Stimulated activated CD4-positive, alpha-beta T cell treated with anti-CD3 and anti-CD28 coated beads, Interleukin-2, amount 100 ng/mL, for 48 hours (primary cell): Measurements from ENCODE around the gene MYO1B.
"Not testable (repeated sequence)": the region's sequence is repeated elsewhere in the genome, so short reads cannot be mapped to it uniquely, and the experiment has no call there.

Source experiments
- DNase-seq, 2 donors: peaks; one replicate each; pipeline ENCODE4 v3.0.0-alpha.2; 2020

The MYO1B gene

DNA sequence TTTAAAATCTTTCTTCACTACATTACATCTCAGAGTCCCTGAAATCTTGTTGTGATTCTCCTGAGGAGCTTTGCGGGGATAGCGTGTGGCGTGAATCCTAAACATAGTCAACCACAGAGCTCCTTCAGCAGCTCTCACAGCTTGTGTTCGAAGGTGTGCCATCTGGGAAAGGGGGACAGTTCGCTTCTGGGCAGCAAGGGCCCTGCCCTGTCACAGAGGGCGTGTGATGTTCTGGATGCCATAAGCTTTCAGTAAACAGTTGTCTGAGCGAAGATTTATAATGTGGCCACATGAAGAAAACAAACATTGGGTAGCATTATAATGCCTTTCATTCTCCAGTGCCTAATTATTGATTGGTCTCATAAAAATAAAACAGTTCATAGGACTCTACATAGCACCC, 172.5 kb downstream of the MYO1B start:
- DNase-seq, result no peak

DNA sequence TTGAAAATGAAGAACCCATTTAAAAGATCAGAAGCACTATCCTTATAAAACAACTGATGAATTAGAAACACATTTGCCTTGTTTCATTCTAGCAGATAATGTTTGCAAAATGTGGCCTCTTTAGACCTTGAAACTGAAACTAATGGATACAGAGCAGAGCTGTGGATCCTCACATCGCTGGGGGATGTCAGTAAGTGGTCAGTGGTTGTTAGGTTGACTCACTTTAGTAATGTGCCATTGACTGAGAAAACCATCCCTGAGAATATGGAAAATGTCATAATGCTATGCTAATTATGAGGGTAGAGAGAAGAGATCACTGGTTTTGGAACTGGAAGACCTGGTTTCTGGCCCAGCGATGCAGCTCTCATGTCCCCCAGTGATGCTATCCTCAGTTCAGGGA, 176.7 kb downstream of the MYO1B start:
- no peak for DNase-seq

DNA sequence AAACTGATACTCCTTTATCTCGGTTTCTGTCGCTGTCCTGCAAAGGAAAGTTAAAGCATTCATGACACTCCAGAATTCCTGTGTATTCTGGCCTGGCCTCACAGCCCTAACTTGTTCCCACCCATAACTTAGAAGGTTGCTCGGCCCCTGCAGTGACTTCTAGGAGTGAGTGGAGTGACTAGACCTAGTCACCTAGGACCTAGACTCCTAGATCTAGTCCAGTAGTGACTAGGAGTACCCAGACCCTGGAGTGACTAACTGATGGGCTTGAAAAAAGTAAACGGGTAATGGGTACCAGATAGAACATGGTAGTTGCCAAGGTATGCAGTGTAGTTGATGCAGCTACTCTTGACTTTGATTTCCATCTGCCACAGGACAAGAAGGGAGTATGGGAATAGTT, 181.8 kb downstream of the MYO1B start:
- no peak for DNase-seq

DNA sequence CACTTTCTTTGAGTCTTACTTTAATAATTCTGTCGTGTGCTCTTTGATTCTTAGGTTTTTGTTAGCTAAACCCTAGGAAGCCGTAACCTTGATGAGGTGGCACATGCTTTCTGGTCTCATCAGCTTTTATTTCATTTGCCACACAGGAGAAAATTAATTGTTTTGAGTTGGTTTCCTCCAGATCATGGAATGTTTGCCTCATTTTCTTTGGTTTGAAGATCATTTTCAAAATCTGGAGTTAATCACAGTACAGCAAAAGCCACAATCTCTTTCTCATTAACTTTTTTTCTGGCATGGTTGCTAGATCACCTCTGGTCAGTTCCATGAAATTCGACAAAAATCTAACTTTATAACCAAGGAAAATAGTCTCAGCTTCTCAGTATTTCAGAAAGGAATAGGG, 182.9 kb downstream of the MYO1B start:
- no peak for DNase-seq

DNA sequence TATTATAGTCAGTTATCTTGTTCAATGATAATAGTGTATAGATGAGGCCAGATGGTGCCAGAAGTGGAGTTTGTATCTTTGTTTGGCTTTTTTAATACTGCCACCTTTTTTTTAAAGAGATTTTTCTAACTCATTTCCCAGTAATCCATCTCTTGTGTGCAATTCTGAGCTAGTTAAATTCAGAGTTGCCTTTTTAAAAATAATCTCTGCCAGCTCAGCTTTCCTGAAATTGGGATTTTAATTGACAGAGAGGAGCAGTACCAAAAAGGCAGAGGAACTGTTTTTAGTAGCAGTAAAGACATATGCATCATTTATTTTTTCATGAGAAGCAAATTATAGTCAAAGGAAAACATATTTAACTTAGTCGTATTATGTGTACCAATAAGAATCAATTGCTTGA, 185.3 kb downstream of the MYO1B start:
- no peak for DNase-seq

DNA sequence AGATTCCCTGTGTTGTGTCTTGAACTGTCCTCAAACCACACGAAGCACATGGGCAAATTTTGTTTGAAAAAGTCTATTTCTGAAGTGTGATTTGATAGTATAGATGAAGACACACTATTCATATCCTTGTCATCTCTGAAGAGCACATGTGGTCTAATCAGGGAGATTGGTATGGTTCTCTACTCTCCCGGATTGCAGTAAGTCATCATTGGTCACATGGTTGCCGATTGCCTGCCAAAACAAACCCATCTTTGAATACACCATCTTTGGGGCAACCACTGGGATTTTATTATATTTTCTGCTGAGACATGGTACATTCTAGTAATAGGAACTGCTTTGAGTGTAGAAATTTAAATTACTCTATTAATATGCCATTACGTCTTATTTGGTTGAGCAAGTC, 186.9 kb downstream of the MYO1B start:
- no peak for DNase-seq

DNA sequence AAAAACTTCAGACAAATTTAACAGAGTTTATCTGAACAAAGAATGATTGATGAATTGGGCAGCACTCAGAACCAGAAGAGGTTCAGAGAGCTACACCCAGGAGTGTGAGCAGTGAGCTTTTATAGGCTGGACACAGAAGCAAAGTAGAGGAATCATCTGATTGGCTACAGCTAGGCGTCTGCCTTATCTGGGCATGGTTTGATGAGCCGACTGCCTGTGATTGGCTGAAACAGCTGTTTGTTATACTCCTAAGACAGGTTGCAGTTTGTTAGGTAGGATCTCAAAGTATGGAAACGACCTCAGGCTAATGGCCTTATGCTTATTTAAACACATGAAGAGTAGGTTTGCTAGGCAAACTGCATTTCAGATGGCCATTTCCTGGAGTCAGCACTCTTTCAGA, 188.9 kb downstream of the MYO1B start:
- no peak for DNase-seq

DNA sequence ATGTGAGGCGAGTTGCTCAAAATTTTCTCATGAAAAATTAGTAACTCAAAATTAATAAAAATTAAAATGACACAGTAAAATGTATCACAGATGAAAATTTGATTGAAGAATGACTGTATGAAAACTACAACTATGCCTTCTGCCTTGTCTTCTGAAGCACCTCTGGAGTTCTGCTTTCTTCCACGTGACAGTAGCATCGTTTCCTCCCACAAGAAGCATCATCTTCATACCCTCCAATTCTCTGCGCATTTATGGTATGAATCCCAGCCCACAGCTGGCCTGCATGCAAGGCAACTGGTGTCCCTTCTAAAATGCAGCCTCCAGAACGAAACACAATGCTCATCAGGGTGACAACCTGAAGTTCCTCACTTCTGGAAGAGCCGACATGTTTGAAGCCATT, 189.9 kb downstream of the MYO1B start:
- no peak for DNase-seq

DNA sequence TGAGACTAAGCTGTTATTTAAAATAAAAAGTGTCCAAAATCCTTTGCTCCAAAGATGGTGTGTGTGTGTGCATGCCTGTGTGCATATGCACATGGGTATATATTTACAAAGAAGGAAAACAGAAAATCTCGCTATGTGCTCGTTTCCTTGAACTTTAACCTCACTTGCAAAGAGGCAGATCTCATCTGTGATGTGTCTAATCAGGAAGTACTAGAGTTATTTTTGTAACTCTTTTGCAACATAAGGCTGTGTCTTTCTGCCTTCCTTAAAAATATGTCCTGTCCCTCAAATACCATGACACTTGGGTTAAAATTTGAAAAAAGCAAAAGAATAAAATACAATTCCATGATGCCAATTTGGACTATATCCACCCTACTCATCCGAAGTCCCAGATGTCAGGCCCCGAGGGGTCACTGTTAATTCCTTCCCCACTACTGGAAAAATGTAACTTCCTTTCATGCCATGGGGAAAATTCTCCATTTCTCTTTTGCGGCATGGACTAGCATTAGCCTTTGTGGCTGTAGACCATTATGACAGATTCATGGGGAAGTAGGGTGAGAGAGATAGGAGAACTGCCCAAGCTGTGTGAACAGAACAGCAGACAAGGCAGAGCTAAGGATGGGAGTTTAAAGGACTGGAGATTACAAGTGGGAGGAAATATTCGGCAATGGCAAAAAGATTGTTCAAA, 191.3 kb downstream of the MYO1B start:
- no peak for DNase-seq

DNA sequence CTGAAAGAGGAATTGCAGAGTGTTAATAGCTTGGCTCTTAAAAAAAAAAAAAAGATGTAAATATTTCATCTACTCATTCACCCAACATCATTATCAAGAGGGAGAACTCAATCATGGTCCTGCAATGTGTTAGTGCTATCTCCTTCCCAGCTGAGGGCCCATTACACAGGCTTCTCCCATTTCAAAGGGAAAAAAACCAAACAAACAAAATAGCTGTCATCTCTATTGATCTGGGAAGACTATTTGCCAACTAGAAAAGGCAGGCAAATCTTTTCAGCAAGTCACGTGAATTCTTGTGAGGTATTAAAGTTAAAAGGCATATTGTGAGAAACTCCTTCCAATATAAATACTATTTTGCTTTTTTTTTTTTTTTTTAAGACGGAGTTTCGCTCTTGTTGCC, 194.3 kb downstream of the MYO1B start:
- DNase-seq, result no peak

DNA sequence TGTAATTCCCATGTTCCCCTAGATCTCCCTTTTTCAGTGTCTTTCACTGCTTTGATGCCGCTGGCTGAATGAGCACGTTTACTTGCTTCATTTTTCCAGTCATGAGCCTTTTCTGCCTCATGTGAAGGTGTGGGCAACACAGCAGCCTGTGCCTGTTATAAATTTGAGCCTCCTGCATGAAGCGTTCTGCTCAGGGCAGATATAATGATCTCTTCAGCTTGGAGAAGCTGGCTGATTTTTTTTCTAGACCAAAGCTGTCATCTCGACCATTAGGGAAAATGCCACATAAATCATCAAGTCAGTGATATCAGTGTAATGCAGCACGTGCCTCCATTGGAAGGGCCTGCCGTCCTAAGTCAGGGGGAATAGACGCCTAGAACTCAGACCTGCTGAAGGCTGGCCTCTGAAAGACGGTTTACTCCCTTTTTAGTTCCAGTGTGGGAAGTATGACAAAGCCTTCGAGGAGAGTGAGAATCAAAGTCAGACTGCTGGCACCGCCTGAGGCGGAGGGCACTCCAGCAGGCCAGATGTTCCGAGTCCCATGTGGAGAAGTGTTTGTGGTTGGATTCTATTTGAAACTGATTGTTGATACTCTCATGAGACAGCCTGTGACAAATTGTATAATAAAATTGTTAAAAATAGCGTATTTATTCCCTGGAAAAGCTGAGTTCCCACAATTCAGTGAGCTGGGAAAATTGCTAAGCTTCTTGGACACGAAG, 196.5 kb downstream of the MYO1B start:
- DNase-seq, result no peak

DNA sequence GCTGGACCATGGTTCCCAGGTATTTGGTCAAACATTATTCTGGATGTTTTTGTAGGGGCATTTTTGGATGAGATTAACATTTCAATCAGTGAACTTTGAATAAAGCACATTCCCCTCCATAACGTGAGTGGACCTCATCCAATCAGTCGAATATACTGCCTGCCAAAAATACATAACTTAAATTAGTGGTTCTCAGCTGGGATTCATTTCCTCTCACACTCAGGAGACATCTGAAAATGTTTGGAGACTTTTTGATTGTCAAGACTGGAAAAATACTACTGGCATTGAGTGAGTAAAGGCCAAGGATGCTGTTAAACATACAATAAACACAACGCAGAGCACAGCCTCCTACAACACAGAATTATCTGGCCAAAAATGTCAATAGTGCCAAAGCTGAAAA, 198.2 kb downstream of the MYO1B start:
- no peak for DNase-seq

DNA sequence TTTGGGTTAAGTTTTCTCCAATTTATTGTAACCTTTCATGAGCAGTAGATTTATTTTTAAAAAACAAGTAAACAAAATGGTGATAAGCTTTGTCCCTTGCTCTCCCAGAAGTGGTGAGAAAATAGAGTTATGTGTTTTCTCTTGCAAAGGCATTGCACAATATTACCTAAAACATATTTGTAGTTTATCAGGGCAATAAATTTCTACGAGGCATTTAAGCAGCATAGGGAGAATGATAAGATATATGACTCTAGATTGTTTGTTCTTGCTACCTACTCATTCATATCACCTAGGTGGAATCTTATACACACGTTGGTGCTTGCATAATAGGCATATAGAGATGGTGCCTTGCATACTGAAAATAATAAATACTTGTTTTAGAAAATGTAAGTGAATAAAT, 201.7 kb downstream of the MYO1B start:
- no peak for DNase-seq

DNA sequence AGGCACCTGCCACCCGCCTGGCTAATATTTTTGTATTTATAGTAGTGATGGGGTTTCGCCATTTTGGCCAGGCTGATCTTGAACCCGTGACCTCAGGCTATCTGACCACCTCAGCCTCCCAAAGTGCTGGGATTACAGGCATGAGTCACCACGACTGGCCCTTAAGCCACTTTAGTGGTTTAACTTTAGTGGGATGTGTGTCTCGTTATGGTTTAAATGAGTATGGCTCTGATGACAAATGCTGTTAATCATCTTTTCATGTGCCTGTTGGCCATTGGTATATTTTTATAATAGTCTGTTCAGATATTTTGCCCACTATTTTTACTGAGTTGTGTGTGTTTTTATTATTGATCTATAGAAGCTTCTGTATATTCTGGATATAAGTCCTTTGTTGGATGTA, 205.9 kb downstream of the MYO1B start:
- no peak for DNase-seq

DNA sequence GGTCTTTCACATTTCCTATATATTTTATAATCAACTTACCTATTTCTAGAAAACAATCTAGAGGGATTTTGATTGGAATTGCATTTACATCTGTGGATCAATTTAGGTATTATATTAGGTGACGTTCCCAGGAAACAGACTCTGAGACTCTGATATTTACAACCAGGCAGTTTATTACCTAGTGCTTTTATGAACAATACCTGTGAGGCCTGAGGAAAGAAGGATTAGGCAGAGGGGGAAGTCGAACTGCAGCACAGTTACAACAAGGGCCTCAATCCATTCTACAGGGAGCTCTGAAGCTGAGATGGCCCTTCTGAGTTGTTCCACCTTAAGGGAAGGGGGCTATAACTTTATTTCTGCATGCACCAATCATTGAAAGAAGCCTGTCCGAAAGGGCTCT, 206.9 kb downstream of the MYO1B start:
- DNase-seq, result no peak

DNA sequence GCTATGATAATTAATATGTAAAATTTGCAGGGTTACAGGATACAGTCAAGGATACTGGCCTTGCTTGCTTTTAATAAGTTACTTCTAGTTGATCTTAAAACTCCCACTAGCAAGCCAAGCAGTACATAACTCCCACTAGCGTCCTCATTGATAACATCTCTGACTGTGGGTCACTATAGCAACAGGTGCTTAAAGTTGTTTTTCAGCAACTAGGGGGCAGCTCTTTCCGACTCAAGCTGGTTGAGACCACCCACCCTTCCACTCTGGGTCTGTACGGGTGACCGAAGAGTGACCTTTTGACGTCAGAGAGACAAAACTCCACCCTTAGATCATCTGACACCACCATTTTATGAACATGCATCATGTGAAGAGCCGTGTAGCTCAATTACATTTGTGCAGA, 208.6 kb downstream of the MYO1B start:
- no peak for DNase-seq

DNA sequence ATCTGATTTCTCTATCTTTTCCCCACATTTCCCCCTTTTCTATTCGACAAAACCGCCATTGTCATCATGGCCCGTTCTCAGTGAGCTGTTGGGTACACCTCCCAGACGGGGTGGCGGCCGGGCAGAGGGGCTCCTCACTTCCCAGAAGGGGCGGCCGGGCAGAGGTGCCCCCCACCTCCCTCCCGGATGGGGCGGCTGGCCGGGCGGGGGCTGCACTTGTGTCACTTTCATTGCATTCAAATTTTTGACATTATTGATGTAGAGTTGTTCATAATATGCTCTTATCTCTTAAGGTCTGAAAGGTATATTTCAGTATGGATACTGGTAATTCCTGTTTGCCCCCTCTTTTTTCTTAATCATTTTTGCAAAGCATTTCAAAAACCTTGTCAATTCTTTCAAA, 211.3 kb downstream of the MYO1B start:
- not testable (repeated sequence) for DNase-seq

DNA sequence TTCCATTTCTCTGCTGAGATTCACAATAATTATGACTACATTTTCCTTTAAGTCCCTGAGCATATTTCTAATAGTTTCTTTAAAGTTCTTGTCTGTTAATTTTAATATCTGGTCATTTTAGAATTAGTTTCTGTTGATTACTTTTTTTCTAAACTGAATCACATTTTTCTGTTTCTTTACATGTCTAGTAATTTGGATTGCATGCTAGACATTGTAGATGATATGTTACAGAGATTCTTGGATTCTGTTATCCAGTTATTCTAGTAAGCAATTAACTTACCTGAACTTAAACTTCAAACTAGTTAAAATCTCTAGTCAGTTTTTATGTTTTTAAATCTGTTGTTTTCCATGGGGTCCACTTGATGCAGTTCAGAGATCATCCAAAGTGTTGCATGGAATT, 214.0 kb downstream of the MYO1B start:
- DNase-seq, result no peak

DNA sequence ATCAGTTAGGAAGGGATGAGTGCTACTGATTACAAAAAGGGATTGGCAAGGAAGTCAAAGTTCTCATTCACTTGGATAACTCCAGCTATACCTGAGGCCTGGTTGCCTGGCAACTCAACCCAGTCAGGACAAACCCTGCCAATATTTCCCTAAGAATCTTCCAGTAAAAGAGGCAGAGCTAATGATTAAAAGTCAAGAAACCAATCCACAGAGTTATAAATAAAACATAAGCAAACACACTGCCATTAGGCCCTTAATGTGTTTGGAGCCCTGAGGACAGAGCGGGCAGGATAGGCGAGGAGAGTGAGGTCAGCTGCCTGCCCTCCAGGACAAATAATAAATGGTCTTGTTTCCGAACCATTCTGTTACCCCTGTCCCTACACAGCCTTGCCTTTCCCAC, 217.2 kb downstream of the MYO1B start:
- no peak for DNase-seq

DNA sequence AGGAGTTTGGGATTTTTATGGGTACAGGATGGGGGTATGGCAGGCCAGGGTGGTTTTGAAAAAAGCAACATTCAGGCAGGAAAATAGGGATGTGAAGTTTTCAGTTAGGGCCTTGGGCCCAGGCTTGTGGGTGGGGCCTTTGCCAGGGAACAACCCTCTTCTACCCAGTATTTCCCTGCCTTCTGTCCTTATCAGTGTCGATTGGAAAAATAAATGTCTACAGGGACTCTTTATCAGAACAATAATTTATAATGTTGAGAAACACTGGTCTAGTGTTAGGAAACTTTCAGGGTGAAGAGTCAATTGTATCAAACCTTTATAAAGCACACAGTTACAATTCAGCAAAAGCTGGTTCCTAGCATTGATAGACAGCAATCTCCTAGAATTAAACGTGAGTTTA, 218.6 kb downstream of the MYO1B start:
- no peak for DNase-seq

DNA sequence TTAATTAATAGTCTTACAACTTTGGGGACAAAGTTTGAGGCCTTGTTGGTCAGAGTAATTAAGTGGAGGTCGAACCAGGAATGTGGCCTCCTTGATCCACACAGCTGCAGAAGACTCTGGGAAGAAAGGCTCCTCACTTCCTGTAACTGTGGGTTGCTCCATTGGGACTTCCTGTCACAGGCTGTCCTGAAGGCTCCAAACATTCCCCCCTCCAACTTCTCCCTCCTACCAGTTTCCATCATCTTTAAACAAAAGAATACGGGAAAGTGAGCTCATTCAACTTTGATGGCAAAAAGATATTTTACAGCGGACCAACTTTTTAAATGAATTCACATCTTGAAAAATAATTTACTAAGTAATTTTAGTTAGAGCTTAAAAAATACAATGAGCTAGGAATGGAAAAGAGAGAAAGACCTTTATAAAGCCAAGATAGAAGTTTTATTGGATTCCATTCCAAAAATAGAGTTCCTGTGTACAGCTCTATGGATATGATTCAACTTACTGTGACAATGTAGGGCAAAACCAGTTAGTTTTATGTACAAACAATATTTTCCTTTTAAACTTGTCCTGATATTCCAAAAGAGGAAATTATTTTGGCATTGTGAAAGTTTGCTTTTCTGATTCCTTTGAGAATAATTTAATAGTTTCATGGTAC, 220.7 kb downstream of the MYO1B start:
- DNase-seq, result no peak

DNA sequence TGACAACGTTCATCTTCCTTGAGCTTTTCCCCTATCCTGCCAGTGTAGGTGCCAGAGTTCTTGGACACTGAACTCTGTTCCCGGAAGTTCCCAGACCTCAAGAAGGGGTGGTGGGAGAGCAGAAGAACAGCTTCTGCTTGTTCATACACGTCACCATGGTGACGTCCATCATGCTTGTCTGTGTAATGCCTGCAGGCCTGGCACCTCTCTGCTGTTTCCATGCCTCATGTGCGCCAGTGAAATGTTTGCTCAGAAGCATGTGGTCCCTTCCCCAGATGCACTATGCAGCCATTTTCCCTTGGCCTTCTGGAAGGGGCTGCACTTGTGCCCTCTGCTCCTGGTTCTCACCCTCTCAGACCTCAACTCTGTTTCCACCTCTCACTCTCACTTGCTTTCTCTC, 221.9 kb downstream of the MYO1B start:
- no peak for DNase-seq

DNA sequence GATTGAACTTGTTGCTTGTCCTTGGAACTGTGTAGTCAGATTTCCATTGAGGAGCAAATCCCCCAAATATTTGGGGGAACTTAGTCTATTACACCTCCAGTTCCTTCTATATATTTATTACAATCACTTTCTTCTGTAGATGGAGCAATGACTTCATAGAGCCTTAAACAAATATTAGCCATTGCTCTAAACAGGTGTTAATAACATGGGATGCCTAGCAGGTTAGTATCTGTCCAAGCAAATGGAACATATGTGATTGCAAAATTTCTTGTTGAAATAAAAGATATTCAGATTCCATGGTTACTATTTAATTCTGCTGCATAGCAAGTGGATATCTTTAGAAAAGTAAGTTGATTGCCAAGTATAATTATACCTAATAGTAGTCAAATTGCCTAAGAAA, 225.1 kb downstream of the MYO1B start:
- DNase-seq, result no peak

DNA sequence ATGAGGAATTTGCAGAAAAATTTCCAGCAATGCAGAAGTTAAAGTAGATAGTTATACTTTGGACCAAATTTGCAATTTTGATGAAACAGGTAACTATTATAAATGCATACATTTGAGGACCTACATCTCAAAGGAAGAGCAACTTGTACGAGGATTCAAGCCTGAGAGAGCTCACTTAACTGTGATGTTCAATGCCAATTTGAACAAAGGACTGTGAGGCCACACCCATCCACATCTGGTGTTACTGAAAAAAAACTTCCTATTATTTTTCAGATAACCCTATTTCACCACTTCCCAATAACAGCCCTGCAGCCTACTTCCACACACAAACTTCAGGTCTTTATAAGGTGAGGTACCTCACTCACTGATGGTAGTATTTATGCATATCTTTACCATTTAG, 229.3 kb downstream of the MYO1B start:
- no peak for DNase-seq
